Glomerular visceral epithelial cell (primary cell): Measurements from ENCODE around the gene UBR4.

Experiments used
- DNase-seq: peaks from one replicate; pipeline ENCODE4 v3.0.0-alpha.2; 2016; ENCODE audit errors: extremely low spot score

UBR4 gene

GRCh38 chr1:19096036-19096833 is 113.8 kb downstream of the UBR4 start:
- DNase-seq, result peak; percentile 54

- no peak for DNase-seq
These were observed 118.7 kb downstream of the UBR4 start for GRCh38 chr1:19091196-19091953.

- DNase-seq, result no peak
These were observed 120.5 kb downstream of the UBR4 start for GRCh38 chr1:19089524-19089923.

- DNase-seq, result no peak
These were observed 121.2 kb downstream of the UBR4 start for GRCh38 chr1:19088717-19089442.

- DNase-seq, result peak; percentile 70
These were observed 122.1 kb downstream of the UBR4 start for GRCh38 chr1:19087737-19088594.

- no peak for DNase-seq
These were observed 122.9 kb downstream of the UBR4 start for GRCh38 chr1:19087017-19087736.

GRCh38 chr1:19086176-19086875 is 123.7 kb downstream of the UBR4 start:
- DNase-seq, result no peak

- no peak for DNase-seq
These were observed 125.8 kb downstream of the UBR4 start for GRCh38 chr1:19084206-19084738.

- DNase-seq, result peak; percentile 76
These were observed 127.0 kb downstream of the UBR4 start for GRCh38 chr1:19083081-19083480.

- no peak for DNase-seq
These were observed 128.7 kb downstream of the UBR4 start for GRCh38 chr1:19081218-19081893.

GRCh38 chr1:19080721-19081120 is 129.3 kb downstream of the UBR4 start:
- peak; percentile 92 for DNase-seq

- peak; percentile 93 for DNase-seq
These were observed 130.3 kb downstream of the UBR4 start for GRCh38 chr1:19079541-19080472.

GRCh38 chr1:19078536-19078935 is 131.5 kb downstream of the UBR4 start:
- DNase-seq, result no peak

GRCh38 chr1:19076841-19077616 is 133.0 kb downstream of the UBR4 start:
- DNase-seq, result no peak

- no peak for DNase-seq
These were observed 135.0 kb downstream of the UBR4 start for GRCh38 chr1:19074902-19075721.

GRCh38 chr1:19074361-19074901 is 135.6 kb downstream of the UBR4 start:
- no peak for DNase-seq
